Measurements from ENCODE around the gene UBE2G2.

The UBE2G2 gene

GRCh38 chr21:44750675-44751025, 51.0 kb downstream of the UBE2G2 start:
- DNase-seq (ENCODE audit: low read depth, low spot score): no peak

GRCh38 chr21:44749759-44750674, 51.6 kb downstream of the UBE2G2 start:
- no peak for DNase-seq (ENCODE audit: low read depth, low spot score)

GRCh38 chr21:44749116-44749758, 52.4 kb downstream of the UBE2G2 start:
- DNase-seq (ENCODE audit: low read depth, low spot score): no peak

GRCh38 chr21:44748621-44749020, 53.0 kb downstream of the UBE2G2 start:
- DNase-seq (ENCODE audit: low read depth, low spot score): no peak

- DNase-seq (ENCODE audit: low read depth, low spot score): no peak
These were observed 59.0 kb downstream of the UBE2G2 start for GRCh38 chr21:44742418-44743153.

GRCh38 chr21:44741921-44742320, 59.7 kb downstream of the UBE2G2 start:
- no peak for DNase-seq (ENCODE audit: low read depth, low spot score)

- no peak for DNase-seq (ENCODE audit: low read depth, low spot score)
These were observed 60.9 kb downstream of the UBE2G2 start for GRCh38 chr21:44740742-44741141.

- no peak for DNase-seq (ENCODE audit: low read depth, low spot score)
These were observed 62.3 kb downstream of the UBE2G2 start for GRCh38 chr21:44739316-44739715.

GRCh38 chr21:44738621-44739020, 63.0 kb downstream of the UBE2G2 start:
- DNase-seq (ENCODE audit: low read depth, low spot score): no peak

GRCh38 chr21:44737706-44738354, 63.8 kb downstream of the UBE2G2 start:
- DNase-seq (ENCODE audit: low read depth, low spot score): no peak

- DNase-seq (ENCODE audit: low read depth, low spot score): no peak
These were observed 65.2 kb downstream of the UBE2G2 start for GRCh38 chr21:44736291-44737004.

- no peak for DNase-seq (ENCODE audit: low read depth, low spot score)
These were observed 65.8 kb downstream of the UBE2G2 start for GRCh38 chr21:44735821-44736220.

GRCh38 chr21:44734841-44735240, 66.8 kb downstream of the UBE2G2 start:
- no peak for DNase-seq (ENCODE audit: low read depth, low spot score)

- DNase-seq (ENCODE audit: low read depth, low spot score): no peak
These were observed 67.4 kb downstream of the UBE2G2 start for GRCh38 chr21:44734026-44734745.

- no peak for DNase-seq (ENCODE audit: low read depth, low spot score)
These were observed 68.7 kb downstream of the UBE2G2 start for GRCh38 chr21:44732956-44733355.

GRCh38 chr21:44732263-44732662, 69.4 kb downstream of the UBE2G2 start:
- no peak for DNase-seq (ENCODE audit: low read depth, low spot score)

GRCh38 chr21:44730951-44731579, 70.6 kb downstream of the UBE2G2 start:
- DNase-seq (ENCODE audit: low read depth, low spot score): no peak

- DNase-seq (ENCODE audit: low read depth, low spot score): no peak
These were observed 71.6 kb downstream of the UBE2G2 start for GRCh38 chr21:44730028-44730395.

GRCh38 chr21:44729336-44730027, 72.1 kb downstream of the UBE2G2 start:
- DNase-seq (ENCODE audit: low read depth, low spot score): no peak

GRCh38 chr21:44728716-44729115, 72.9 kb downstream of the UBE2G2 start:
- no peak for DNase-seq (ENCODE audit: low read depth, low spot score)
